ENCODE results near the gene F12. TPM values are rescaled to one million over a fixed set of nuclear protein-coding genes. Genes with fewer than 3 reads are reported as not detected.

The F12 gene
- total RNA-seq, 1 experiment from 2014 or later = 30.0 TPM

DNA sequence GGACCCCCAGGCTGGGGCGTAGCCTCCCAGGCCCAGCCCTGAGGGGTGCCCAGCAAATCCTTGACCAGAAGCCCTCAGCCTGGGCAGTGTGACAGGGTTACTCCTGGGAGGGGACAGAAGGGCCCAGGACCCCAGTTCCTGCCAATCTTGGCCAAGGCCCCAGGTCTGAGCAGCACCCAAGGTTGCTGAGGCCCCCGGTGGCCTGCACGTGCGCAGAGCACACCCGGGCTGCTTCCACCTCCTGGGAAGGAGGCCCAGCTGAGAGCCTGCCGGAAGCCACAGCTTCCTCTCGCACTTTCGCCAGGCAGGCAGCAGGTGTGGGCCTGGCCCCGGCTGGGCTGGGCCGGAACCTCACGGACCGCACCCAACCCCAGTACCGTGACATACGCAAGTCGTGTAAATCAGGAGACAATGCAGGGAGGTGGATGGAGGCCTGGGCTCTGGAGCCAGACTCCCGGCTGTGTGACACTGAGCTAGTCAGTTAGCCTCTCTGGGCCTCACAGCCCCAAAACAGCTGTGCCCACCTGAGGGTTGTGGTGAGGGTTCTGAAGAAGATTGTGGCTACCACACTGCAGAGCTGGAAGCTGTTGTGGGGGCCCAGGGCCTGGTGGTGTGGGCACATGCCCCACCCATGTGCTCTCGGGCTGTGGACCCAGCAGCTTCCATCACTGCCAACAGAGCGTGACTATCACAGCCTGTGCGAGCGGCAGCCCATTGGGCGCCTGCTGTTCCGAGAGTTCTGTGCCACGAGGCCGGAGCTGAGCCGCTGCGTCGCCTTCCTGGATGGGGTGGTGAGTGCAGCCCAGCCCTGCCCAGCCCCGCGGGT lies 22.2 kb upstream of the F12 start:
- peaks cover 39% of the 10 kb centered on the region for H3K79me2 ChIP-seq (ENCODE audit: insufficient read depth, low read length)
- CTCF ChIA-PET = no interaction called here
- no peaks in the 10 kb centered on the region for H3K9me2 ChIP-seq (ENCODE audit: insufficient read depth)
- H2AFZ ChIP-seq (ENCODE audit: low read depth, low read length, poor library complexity, severe bottlenecking) = no peak overlapping the region
- BruUV-seq (replicated peaks) = no TSS peak
- intact Hi-C loops (cut with micrococcal nuclease) = no loop called here
- no peak for TF ChIP-seq EZH2phosphoT487 (IDR thresholded peaks at IDR 0.05; ENCODE audit: borderline replicate concordance)
- TF ChIP-seq EGR1 (IDR thresholded peaks at IDR 0.05; ENCODE audit: low read depth) = no peak
- TF ChIP-seq SIN3A (IDR thresholded peaks at IDR 0.05; ENCODE audit: low read depth) = no peak
- no peak for TF ChIP-seq CEBPB (IDR thresholded peaks at IDR 0.05; ENCODE audit: low read depth)
- TF ChIP-seq, protein P1, sequence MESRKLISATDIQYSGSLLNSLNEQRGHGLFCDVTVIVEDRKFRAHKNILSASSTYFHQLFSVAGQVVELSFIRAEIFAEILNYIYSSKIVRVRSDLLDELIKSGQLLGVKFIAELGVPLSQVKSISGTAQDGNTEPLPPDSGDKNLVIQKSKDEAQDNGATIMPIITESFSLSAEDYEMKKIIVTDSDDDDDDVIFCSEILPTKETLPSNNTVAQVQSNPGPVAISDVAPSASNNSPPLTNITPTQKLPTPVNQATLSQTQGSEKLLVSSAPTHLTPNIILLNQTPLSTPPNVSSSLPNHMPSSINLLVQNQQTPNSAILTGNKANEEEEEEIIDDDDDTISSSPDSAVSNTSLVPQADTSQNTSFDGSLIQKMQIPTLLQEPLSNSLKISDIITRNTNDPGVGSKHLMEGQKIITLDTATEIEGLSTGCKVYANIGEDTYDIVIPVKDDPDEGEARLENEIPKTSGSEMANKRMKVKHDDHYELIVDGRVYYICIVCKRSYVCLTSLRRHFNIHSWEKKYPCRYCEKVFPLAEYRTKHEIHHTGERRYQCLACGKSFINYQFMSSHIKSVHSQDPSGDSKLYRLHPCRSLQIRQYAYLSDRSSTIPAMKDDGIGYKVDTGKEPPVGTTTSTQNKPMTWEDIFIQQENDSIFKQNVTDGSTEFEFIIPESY (IDR thresholded peaks at IDR 0.05; ENCODE audit: extremely low read depth, insufficient replicate concordance, low read length) = no peak
- TF ChIP-seq, protein P2, sequence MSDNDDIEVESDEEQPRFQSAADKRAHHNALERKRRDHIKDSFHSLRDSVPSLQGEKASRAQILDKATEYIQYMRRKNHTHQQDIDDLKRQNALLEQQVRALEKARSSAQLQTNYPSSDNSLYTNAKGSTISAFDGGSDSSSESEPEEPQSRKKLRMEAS (IDR thresholded peaks at IDR 0.05) = no peak
- TF ChIP-seq TCF7L2 (IDR thresholded peaks at IDR 0.05; ENCODE audit: borderline replicate concordance, extremely low read depth, insufficient read depth, insufficient read length) = no peak
- TF ChIP-seq, protein P3, sequence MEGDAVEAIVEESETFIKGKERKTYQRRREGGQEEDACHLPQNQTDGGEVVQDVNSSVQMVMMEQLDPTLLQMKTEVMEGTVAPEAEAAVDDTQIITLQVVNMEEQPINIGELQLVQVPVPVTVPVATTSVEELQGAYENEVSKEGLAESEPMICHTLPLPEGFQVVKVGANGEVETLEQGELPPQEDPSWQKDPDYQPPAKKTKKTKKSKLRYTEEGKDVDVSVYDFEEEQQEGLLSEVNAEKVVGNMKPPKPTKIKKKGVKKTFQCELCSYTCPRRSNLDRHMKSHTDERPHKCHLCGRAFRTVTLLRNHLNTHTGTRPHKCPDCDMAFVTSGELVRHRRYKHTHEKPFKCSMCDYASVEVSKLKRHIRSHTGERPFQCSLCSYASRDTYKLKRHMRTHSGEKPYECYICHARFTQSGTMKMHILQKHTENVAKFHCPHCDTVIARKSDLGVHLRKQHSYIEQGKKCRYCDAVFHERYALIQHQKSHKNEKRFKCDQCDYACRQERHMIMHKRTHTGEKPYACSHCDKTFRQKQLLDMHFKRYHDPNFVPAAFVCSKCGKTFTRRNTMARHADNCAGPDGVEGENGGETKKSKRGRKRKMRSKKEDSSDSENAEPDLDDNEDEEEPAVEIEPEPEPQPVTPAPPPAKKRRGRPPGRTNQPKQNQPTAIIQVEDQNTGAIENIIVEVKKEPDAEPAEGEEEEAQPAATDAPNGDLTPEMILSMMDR (IDR thresholded peaks at IDR 0.05 in 2 of 3, conservative IDR thresholded peaks at IDR 0.05 in 1 of 3; ENCODE audit: borderline replicate concordance in 1 of 3, insufficient read depth in 1 of 3, low read depth in 2 of 3, low read length in 2 of 3) = no peak
- no peak for TF ChIP-seq JUND (IDR thresholded peaks at IDR 0.05)
- no peak for TF ChIP-seq ZNF274 (IDR thresholded peaks at IDR 0.05; ENCODE audit: low read depth, low read length)
- no peak overlapping the region for H3K9ac ChIP-seq (ENCODE audit: low read length)
- RAD21 ChIA-PET (ENCODE audit: low non-redundant PET in 1 of 2, low total read pairs in 2 of 2, uncharacterized antibody in 2 of 2, unreplicated experiment in 2 of 2) = interaction anchor here in 1 of 2 experiments (0.6 kb wide), 1 partner anchor 23 kb away, joined by 7 read pairs; no protein-coding TSS in a partner anchor
- no peak overlapping the region for H3K27ac ChIP-seq (ENCODE audit: low read depth, low read length)
- H3K4me1 ChIP-seq (ENCODE audit: control insufficient read depth in 1 of 2, insufficient read depth in 2 of 2, low read length in 2 of 2) = peaks cover 7 to 18% of the 10 kb centered on the region in 2 experiments; a peak in 3 of 4 replicates
- no peak overlapping the region for H3K4me2 ChIP-seq (ENCODE audit: low read length)
- POLR2A ChIA-PET = interaction anchor here (1.3 kb wide), 1 partner anchor 41 kb away, joined by 3 read pairs; no protein-coding TSS in a partner anchor
- no peaks in the 10 kb centered on the region for H3K27me3 ChIP-seq (ENCODE audit: insufficient read depth, low read length)
- peaks cover 19 to 41% of the 10 kb centered on the region in 2 experiments; a peak in 3 of 4 replicates for H3K36me3 ChIP-seq (ENCODE audit: control insufficient read depth in 1 of 2, insufficient read depth in 2 of 2, low read length in 2 of 2)
- H3K9me3 ChIP-seq (ENCODE audit: control insufficient read depth in 1 of 2, insufficient read depth in 1 of 2, low read depth in 1 of 2, low read length in 2 of 2) = no peaks in the 10 kb centered on the region
- DNase-seq (ENCODE audit: low read depth, low spot score) = no peak
- no peaks in the 10 kb centered on the region for H4K20me1 ChIP-seq (ENCODE audit: insufficient read depth)
- ATAC-seq = no peak
- no peak overlapping the region for H3K4me3 ChIP-seq (replicated peaks in 1 of 2; ENCODE audit: low read depth in 1 of 2, low read length in 2 of 2)
